HepG2 (cell line): ENCODE results near the gene NAIF1. TPM values are rescaled to one million over a fixed set of nuclear protein-coding genes. Genes with fewer than 3 reads are reported as not detected.

Experiments used
- ATF5 ChIP-seq: sonication (generic); formaldehyde crosslinking; IDR thresholded peaks from 2 replicates; pipeline ENCODE4 v1.4.0; 2020; ENCODE audit warnings: mild to moderate bottlenecking, low read depth, missing genetic modification reagents
- GATAD1 ChIP-seq: IDR thresholded peaks from 2 replicates; pipeline ENCODE4 v1.6.1; 2016; ENCODE audit warnings: missing genetic modification reagents, missing compliant biosample characterization
- GPBP1L1 ChIP-seq: sonication (generic); formaldehyde crosslinking; IDR thresholded peaks from 2 replicates; pipeline ENCODE4 v1.5.0; 2020; ENCODE audit warnings: mild to moderate bottlenecking, missing genetic modification reagents
- HNF1A ChIP-seq, 2 experiments: sonication (generic) in 1 of 2; formaldehyde crosslinking in 1 of 2; IDR thresholded peaks; 2 replicates each; pipeline versions ENCODE4 v1.4.0 to v1.6.1; 2016 to 2020; ENCODE audit warnings: borderline replicate concordance in 1 of 2, low read depth in 1 of 2, mild to moderate bottlenecking in 1 of 2, missing genetic modification reagents in 1 of 2
- HOXA9 ChIP-seq: sonication (generic); formaldehyde crosslinking; IDR thresholded peaks from 2 replicates; pipeline ENCODE4 v1.8.1; 2022; ENCODE audit warnings: missing genetic modification reagents, mild to moderate bottlenecking, moderate library complexity, borderline replicate concordance
- KAT8 ChIP-seq: IDR thresholded peaks from 2 replicates; pipeline ENCODE4 v1.6.1; 2016; ENCODE audit warnings: missing genetic modification reagents, missing compliant biosample characterization
- KLF15 ChIP-seq: sonication (generic); formaldehyde crosslinking; IDR thresholded peaks from 2 replicates; pipeline ENCODE4 v1.8.1; 2023; ENCODE audit warnings: borderline replicate concordance, mild to moderate bottlenecking, inconsistent platforms, missing genetic modification reagents, mixed read lengths
- PAX8 ChIP-seq: sonication (generic); formaldehyde crosslinking; IDR thresholded peaks from 2 replicates; pipeline ENCODE4 v1.8.0; 2022; ENCODE audit warnings: mild to moderate bottlenecking, missing genetic modification reagents, borderline replicate concordance
- SNAPC4 ChIP-seq: sonication (generic); formaldehyde crosslinking; IDR thresholded peaks from 2 replicates; pipeline ENCODE4 v1.4.0; 2020; ENCODE audit warnings: mild to moderate bottlenecking, missing genetic modification reagents
- TCF7 ChIP-seq: sonication (generic); IDR thresholded peaks from 2 replicates; pipeline ENCODE4 v1.6.1; 2016; ENCODE audit warnings: antibody characterized with exemption, low read depth
- ZBTB49 ChIP-seq: sonication (generic); formaldehyde crosslinking; IDR thresholded peaks from 2 replicates; pipeline ENCODE4 v1.4.0; 2020; ENCODE audit warnings: missing genetic modification reagents, borderline replicate concordance
- ZFP62 ChIP-seq: sonication (generic); formaldehyde crosslinking; IDR thresholded peaks from 2 replicates; pipeline ENCODE4 v1.4.0; 2020; ENCODE audit warnings: missing genetic modification reagents
- ZNF329 ChIP-seq: sonication (generic); formaldehyde crosslinking; IDR thresholded peaks from 2 replicates; pipeline ENCODE4 v1.9.0; 2021; ENCODE audit warnings: low read depth, mild to moderate bottlenecking, missing genetic modification reagents
- ZNF773 ChIP-seq: sonication (generic); formaldehyde crosslinking; IDR thresholded peaks from 2 replicates; pipeline ENCODE4 v1.4.0; 2020; ENCODE audit warnings: missing genetic modification reagents, borderline replicate concordance
- ZNF816 ChIP-seq: sonication (generic); formaldehyde crosslinking; IDR thresholded peaks from 2 replicates; pipeline ENCODE4 v1.8.0; 2022; ENCODE audit warnings: missing genetic modification reagents, mild to moderate bottlenecking, borderline replicate concordance
- polyA plus RNA-seq, 8 experiments: library from polyadenylated mRNA; depleted of rRNA in 3 of 8; stranded (reverse) in 7 of 8; unstranded in 1 of 8; fragments of >200 nt; fragmentation: Illumina TruSeq in 4 of 8; extraction: Trizol in 4 of 8; gene quantifications; 2 replicates each; pipeline versions ENCODE4 v1.2.1 to v1.2.3, GENCODE V29; 2011 to 2016; ENCODE audit warnings: low read depth in 4 of 8, missing spikeins in 1 of 8, mixed read lengths in 1 of 8; ENCODE audit not compliant: insufficient read depth in 1 of 8
- total RNA-seq, 5 experiments: library from RNA; depleted of rRNA; stranded (reverse); fragments of >200 nt; fragmentation: Illumina TruSeq; extraction: Trizol; gene quantifications; 2 replicates each; pipeline ENCODE4 v1.2.3, GENCODE V29; 2016; ENCODE audit warnings: low read depth in 1 of 5

The NAIF1 gene
- total and polyA plus RNA-seq, 2 of the 13 experiments (the other 11 are each of a cell fraction or from before 2014, with no cell fraction given) = 6.0 to 6.9 TPM

- TF ChIP-seq ZBTB49 (CRISPR knock-in tag) (no peak), KAT8 (no peak), SNAPC4 (CRISPR knock-in tag) (no peak), ZFP62 (CRISPR knock-in tag) (no peak), ATF5 (CRISPR knock-in tag) (no peak), ZNF329 (0 out of 2 replicates have a peak, but pooled peaks have one; percentile 25), GPBP1L1 (CRISPR knock-in tag) (no peak), TCF7 (0 out of 2 replicates have a peak, but pooled peaks have one; percentile 11), KLF15 (CRISPR knock-in tag) (no peak), HOXA9 (CRISPR knock-in tag) (no peak), HNF1A (IDR thresholded peaks at IDR 0.05; ENCODE audit: low read depth) (no peak), HNF1A (CRISPR knock-in tag; IDR thresholded peaks at IDR 0.05; ENCODE audit: borderline replicate concordance) (peak; percentile 50; the same call in 1 of the 2 replicates), GATAD1 (CRISPR knock-in tag) (0 out of 2 replicates have a peak, but pooled peaks have one; percentile 25), PAX8 (CRISPR knock-in tag) (no peak), ZNF816 (CRISPR knock-in tag) (no peak), ZNF773 (no peak)
Observed at GRCh38 chr9:128104171-128104618, 37.1 kb upstream of the NAIF1 start (continued).
